Cardiac muscle cell (in vitro differentiated cells and primary cell): Measurements from ENCODE around the gene GJB2. TPM values are rescaled to one million over a fixed set of nuclear protein-coding genes. Genes with fewer than 3 reads are reported as not detected.

ENCODE experiments used
- DNase-seq, 2 donors: peaks; one replicate each; pipeline versions ENCODE4 v3.0.0 to v3.0.0-alpha.2; 2010 to 2017; ENCODE audit warnings: low read depth in 1 of 2, low spot score in 1 of 2
- H3K27ac ChIP-seq: fragments of 200-600 bp; sonication (generic); 2 replicates; pipeline ENCODE4 v1.5.1; 2016
- H3K27me3 ChIP-seq: fragments of 200-600 bp; sonication (generic); 2 replicates; pipeline ENCODE4 v1.6.0; 2016; ENCODE audit warnings: control low read depth
- H3K36me3 ChIP-seq: fragments of 200-600 bp; sonication (generic); 2 replicates; pipeline ENCODE4 v1.5.1; 2016; ENCODE audit warnings: control low read depth
- H3K4me1 ChIP-seq: fragments of 200-600 bp; sonication (generic); 2 replicates; pipeline ENCODE4 v1.8.1; 2017; ENCODE audit warnings: low read depth, mild to moderate bottlenecking, mixed run types
- H3K4me3 ChIP-seq: fragments of 200-600 bp; sonication (generic); 2 replicates; pipeline ENCODE4 v1.5.1; 2016; ENCODE audit warnings: mild to moderate bottlenecking
- H3K9me3 ChIP-seq: fragments of 200-600 bp; sonication (generic); 2 replicates; pipeline ENCODE4 v1.5.1; 2017; ENCODE audit warnings: low read depth, mild to moderate bottlenecking, control low read depth
- CTCF ChIP-seq: IDR thresholded peaks from 2 replicates; pipeline ENCODE4 v1.5.1; 2012; ENCODE audit warnings: low read depth, mild to moderate bottlenecking, low read length
- polyA plus RNA-seq: library from polyadenylated mRNA; unstranded; fragments of >200 nt; fragmentation: Nextera tagmentation; extraction: Ambion mirVana; gene quantifications from 2 replicates; pipeline ENCODE4 v1.2.1, GENCODE V29; 2016
- total RNA-seq: library from RNA; depleted of rRNA; stranded (reverse); fragments of >200 nt; gene quantifications from 2 replicates; pipeline ENCODE4 v1.2.3, GENCODE V29; 2016

The GJB2 gene
- total and polyA plus RNA-seq, 2 experiments from 2014 or later, result 2.9 to 6.6 TPM

DNA sequence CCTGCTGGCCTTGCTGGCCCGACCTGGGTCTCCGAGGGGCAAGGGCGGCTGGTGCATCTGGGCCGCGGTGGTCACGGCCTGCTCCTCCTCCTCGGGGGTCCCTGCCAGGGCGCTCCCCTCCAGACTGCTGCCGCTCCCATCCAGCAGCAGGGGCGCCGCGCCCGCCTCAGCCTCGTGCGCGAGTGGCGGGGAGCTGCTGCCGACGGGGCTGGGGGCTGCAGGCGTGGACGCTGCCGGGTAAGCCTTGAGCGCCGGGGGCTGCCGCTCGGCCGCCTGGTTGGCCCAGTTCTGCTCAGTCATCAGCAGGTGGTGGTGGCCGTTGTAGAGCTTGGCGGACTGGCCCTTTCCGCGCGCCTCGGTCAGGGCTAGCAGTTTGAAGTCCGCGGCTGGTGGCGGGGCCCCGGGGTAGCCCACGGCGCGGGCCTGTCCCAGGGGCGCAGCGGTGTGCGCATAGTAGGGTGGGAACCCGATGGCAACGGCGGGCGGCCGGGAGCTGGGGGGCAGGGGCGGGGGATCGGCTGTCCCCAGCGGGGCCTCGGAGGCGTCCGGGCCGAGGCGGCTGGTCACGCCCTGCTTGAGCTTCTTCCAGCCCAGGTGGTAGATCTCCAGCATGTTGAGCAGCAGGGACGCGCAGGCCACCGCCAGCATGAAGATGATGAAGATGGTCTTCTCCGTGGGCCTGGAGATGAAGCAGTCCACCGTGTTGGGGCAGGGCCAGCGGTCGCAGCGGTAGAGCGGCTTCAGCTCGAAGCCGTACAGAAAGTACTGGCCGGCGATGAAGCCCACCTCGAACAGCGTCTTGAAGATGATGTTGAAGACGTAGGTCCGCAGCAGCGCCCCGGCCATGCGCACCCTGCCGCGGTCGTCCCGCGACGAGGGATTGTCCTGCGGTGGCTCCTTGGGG lies 50.5 kb downstream of the GJB2 start:
- peak overlapping the region; percentile 94 for H3K27ac ChIP-seq
- peaks cover 18% of the 10 kb centered on the region for H3K36me3 ChIP-seq
- no peaks in the 10 kb centered on the region for H3K27me3 ChIP-seq
- peaks cover 85% of the 10 kb centered on the region for H3K4me1 ChIP-seq
- TF ChIP-seq CTCF, result no peak
- no peaks in the 10 kb centered on the region for H3K9me3 ChIP-seq
- no peak overlapping the region for H3K4me3 ChIP-seq
- no peak for DNase-seq

GRCh38 chr13:20141238-20142022 lies 51.3 kb downstream of the GJB2 start:
- peaks cover 18% of the 10 kb centered on the region for H3K36me3 ChIP-seq
- no peaks in the 10 kb centered on the region for H3K9me3 ChIP-seq
- H3K27ac ChIP-seq, result peak overlapping the region; percentile 94
- H3K4me1 ChIP-seq, result peaks cover 77% of the 10 kb centered on the region
- DNase-seq, result peak in 1 of 2 donors; percentile 95
- H3K27me3 ChIP-seq, result no peaks in the 10 kb centered on the region
- no peak overlapping the region for H3K4me3 ChIP-seq
- no peak for TF ChIP-seq CTCF

GRCh38 chr13:20140487-20140886 lies 52.3 kb downstream of the GJB2 start:
- H3K4me3 ChIP-seq, result no peak overlapping the region
- no peak for DNase-seq
- peaks cover 18% of the 10 kb centered on the region for H3K36me3 ChIP-seq
- H3K4me1 ChIP-seq, result peaks cover 67% of the 10 kb centered on the region
- TF ChIP-seq CTCF, result no peak
- H3K27me3 ChIP-seq, result no peaks in the 10 kb centered on the region
- peak overlapping the region; percentile 94 for H3K27ac ChIP-seq
- H3K9me3 ChIP-seq, result no peaks in the 10 kb centered on the region

- no peak for TF ChIP-seq CTCF
- no peak for DNase-seq
- Histone ChIP-seq H3K27me3 (no peaks in the 10 kb centered on the region), H3K4me3 (no peak overlapping the region), H3K9me3 (no peaks in the 10 kb centered on the region), H3K36me3 (peaks cover 18% of the 10 kb centered on the region), H3K27ac (peak overlapping the region; percentile 94), H3K4me1 (peaks cover 52% of the 10 kb centered on the region)
Observed at GRCh38 chr13:20137875-20138274, 54.9 kb downstream of the GJB2 start.

Other genes with a start within 250 kb of the GJB2 start
- gene ZMYM2, start 234.2 kb downstream of the GJB2 start, total RNA-seq, result 53.9 and 82.1 TPM in 2 replicates
- 42.5 and 59.4 TPM in 2 replicates for gene ZMYM2, start 234.2 kb downstream of the GJB2 start, polyA plus RNA-seq
- gene GJA3, start 31.9 kb downstream of the GJB2 start, total RNA-seq, result 189 and 201 TPM in 2 replicates
- gene GJA3, start 31.9 kb downstream of the GJB2 start, polyA plus RNA-seq, result 123 and 136 TPM in 2 replicates
- gene GJB6, start 39.4 kb upstream of the GJB2 start, total RNA-seq, result not detected in 2 replicates
- gene GJB6, start 39.4 kb upstream of the GJB2 start, polyA plus RNA-seq, result not detected in 2 replicates